Muscle layer of colon (tissue), 2 donors: ENCODE data around the gene ZC3H8.
"Not testable (repeated sequence)": the region's sequence is repeated elsewhere in the genome, so short reads cannot be mapped to it uniquely, and the experiment has no call there.

ENCODE experiments used
- H3K27ac ChIP-seq: one replicate; pipeline ENCODE4 v1.7.0; 2013; ENCODE audit warnings: low read depth, mild to moderate bottlenecking, low read length, moderate library complexity
- H3K27me3 ChIP-seq, 2 donors: one replicate each; pipeline ENCODE4 v1.7.0; 2013; ENCODE audit warnings: low read length in 2 of 2, mild to moderate bottlenecking in 2 of 2; ENCODE audit not compliant: insufficient read depth in 2 of 2, control insufficient read depth in 1 of 2
- H3K36me3 ChIP-seq: one replicate; pipeline ENCODE4 v1.7.0; 2013; ENCODE audit warnings: mild to moderate bottlenecking, low read length; ENCODE audit not compliant: insufficient read depth
- H3K4me1 ChIP-seq: one replicate; pipeline ENCODE4 v1.7.0; 2013; ENCODE audit warnings: mild to moderate bottlenecking, low read length; ENCODE audit not compliant: insufficient read depth
- H3K4me3 ChIP-seq, 2 donors: one replicate each; pipeline ENCODE4 v1.7.0; 2013; ENCODE audit warnings: low read length in 2 of 2, low read depth in 1 of 2, mild to moderate bottlenecking in 1 of 2, moderate library complexity in 1 of 2
- H3K9ac ChIP-seq: one replicate; pipeline ENCODE4 v1.7.0; 2013; ENCODE audit warnings: low read length
- H3K9me3 ChIP-seq: one replicate; pipeline ENCODE4 v1.7.0; 2013; ENCODE audit warnings: mild to moderate bottlenecking, low read length
- donor health status: abdominal sarcoma.
- donor health status: Adenocarcinoma of cecum.

ZC3H8 gene

DNA sequence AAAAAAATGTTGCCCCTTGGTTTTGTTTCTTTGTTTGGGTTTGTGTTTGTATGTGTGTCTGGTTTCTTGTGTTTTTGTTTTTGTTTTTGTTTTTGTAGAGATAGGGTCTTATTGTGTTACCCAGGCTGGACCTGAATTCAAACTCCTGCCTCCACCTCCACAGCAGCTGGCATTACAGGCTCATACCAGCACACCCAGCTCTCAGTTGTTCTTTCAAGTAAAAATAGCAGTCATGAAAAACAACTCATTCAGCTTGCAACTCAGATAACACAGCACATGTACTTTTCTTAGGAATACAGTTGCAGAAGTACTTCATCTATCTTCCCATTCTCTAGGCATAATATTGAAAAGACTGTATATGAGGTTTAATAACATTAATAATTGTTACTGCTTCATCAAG, 37.0 kb downstream of the ZC3H8 start:
- no peak overlapping the region for H3K27ac ChIP-seq

DNA sequence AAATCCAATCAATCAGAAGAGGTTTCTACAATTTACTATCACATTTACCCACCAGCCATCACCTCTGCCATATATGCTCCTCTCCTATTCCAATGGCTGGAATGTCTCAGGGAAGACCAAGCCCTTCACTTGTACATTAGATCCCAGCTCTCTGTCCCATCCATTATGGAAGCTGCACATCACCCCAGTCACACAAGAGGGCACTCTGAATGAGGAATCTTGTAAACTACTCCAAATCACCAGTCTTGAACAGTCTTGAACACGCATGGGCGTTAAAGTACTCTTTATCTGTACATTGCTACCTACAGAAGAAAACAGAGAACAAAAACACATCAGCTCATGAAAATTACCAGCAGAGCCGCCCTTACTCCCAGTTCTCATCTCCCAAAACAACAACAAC, 38.7 kb downstream of the ZC3H8 start:
- Histone ChIP-seq H3K4me1 (no peaks in the 10 kb centered on the region), H3K27me3 (no peaks in the 10 kb centered on the region), H3K36me3 (peaks cover 7% of the 10 kb centered on the region), H3K4me3 (no peak overlapping the region), H3K9me3 (no peaks in the 10 kb centered on the region), H3K27ac (no peak overlapping the region), H3K9ac (no peak overlapping the region)

More for the DNA sequence above, 37.0 kb downstream of the ZC3H8 start:
- Histone ChIP-seq H3K27me3 (no peaks in the 10 kb centered on the region), H3K9me3 (no peaks in the 10 kb centered on the region), H3K36me3 (peaks cover 7% of the 10 kb centered on the region), H3K4me3 (no peak overlapping the region), H3K4me1 (no peaks in the 10 kb centered on the region), H3K9ac (no peak overlapping the region)

DNA sequence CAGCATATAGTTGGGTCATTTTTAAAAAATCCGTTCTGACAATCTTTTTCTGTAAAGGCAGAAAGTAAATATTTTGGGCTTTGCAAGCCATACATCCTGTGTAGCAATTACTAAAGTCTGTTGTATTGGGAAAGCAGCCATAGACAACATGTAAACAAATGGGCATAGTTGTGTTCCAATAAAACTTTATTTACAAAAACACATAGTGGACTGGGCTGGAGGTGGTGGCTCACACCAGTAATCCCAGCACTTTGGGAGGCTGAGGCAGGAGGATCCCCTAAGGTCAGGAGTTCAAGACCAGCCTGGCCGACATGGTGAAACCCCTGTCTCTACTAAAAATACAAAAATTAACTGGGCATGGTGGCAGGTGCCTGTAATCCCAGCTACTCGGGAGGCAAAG, 46.9 kb downstream of the ZC3H8 start:
- not testable (repeated sequence) for H3K9me3 ChIP-seq, H3K4me3 ChIP-seq, H3K9ac ChIP-seq, H3K36me3 ChIP-seq, H3K27me3 ChIP-seq, H3K4me1 ChIP-seq, H3K27ac ChIP-seq

GRCh38 chr2:112204411-112204810, 50.4 kb downstream of the ZC3H8 start:
- no peaks in the 10 kb centered on the region for H3K4me1 ChIP-seq
- no peak overlapping the region for H3K4me3 ChIP-seq
- H3K9me3 ChIP-seq, result no peaks in the 10 kb centered on the region
- no peaks in the 10 kb centered on the region for H3K27me3 ChIP-seq
- H3K36me3 ChIP-seq, result no peaks in the 10 kb centered on the region
- no peak overlapping the region for H3K27ac ChIP-seq
- H3K9ac ChIP-seq, result no peak overlapping the region

DNA sequence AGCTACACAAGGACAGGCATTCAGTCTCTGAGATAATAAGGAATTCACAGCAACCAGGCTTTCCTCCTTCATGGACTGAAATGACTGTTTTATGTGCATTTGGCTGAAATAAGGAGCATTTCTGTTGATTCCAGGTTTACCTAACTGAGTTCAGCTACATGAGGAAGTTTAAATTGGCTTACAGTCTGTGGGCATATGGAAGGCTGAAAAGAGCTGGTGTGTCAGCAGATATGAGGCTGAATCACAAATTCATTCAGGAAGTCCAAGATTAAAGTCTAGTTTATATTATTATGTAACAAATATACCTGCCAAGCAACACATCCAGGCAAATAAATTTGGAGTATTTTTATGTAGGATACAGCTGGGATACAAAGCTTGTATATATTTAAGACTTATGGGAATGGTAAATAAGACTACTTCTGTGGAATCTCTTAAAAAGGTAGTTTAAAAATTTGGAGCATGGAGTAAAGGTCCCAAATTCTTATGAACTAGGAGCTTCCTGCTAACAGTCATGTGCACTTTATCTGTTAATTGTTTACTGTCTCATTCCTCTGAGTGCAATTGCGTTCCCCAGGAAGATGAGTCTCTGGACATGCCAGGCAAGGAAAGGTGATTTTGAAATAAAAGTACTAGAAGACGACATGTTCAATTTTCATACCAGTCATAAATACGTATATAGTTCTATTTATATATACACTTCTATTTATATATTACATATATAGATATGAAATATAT, 53.0 kb downstream of the ZC3H8 start:
- Histone ChIP-seq H3K4me1 (no peaks in the 10 kb centered on the region), H3K27me3 (no peaks in the 10 kb centered on the region), H3K9ac (no peak overlapping the region), H3K9me3 (no peaks in the 10 kb centered on the region), H3K36me3 (no peaks in the 10 kb centered on the region), H3K27ac (no peak overlapping the region), H3K4me3 (no peak overlapping the region)

GRCh38 chr2:112199188-112199587, 55.7 kb downstream of the ZC3H8 start:
- Histone ChIP-seq H3K4me3 (no peak overlapping the region), H3K27me3 (no peaks in the 10 kb centered on the region), H3K9me3 (no peaks in the 10 kb centered on the region), H3K36me3 (no peaks in the 10 kb centered on the region), H3K4me1 (no peaks in the 10 kb centered on the region), H3K9ac (no peak overlapping the region), H3K27ac (no peak overlapping the region)

DNA sequence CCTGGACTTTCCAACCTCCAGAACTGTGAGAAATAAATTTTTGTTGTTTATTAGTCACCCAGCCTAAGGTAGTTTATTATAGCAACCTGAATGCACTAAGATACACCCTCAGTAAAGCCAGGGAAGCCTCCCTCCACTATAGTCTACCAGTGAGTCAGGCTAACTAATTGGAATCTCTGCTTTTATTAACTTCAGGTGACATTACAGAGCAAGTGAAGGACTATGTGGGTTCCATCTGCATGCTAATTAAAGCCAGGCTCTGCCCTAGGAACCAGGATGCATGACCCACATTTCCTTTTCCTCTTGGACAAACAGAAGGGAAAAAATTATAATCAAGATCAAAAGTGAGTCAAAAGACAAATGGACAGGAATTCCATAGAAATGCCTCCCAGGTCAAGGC, 56.1 kb downstream of the ZC3H8 start:
- Histone ChIP-seq H3K27me3 (no peaks in the 10 kb centered on the region), H3K9ac (no peak overlapping the region), H3K27ac (no peak overlapping the region), H3K4me1 (no peaks in the 10 kb centered on the region), H3K36me3 (no peaks in the 10 kb centered on the region), H3K4me3 (no peak overlapping the region), H3K9me3 (no peaks in the 10 kb centered on the region)

DNA sequence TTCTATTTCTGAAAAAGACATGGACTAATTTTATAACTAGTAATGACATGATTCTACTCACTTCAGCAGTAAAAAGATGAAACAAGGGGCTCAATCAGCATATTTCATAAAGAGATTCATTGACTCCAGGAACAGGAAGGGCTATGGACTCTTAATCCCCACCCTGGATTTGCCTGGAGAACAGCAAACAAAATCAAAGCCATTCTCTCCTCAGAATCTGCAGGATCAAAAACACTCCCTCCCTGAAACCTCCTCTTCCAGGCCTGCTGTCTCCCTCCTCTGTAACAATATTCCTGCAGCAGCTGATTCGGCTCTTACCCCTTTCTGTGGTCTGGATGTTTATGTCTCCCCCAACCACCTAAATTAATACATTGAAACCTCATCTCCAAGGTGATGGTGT, 57.0 kb downstream of the ZC3H8 start:
- H3K4me3 ChIP-seq, result no peak overlapping the region
- no peaks in the 10 kb centered on the region for H3K9me3 ChIP-seq
- H3K27me3 ChIP-seq, result no peaks in the 10 kb centered on the region
- H3K36me3 ChIP-seq, result no peaks in the 10 kb centered on the region
- H3K4me1 ChIP-seq, result no peaks in the 10 kb centered on the region
- H3K9ac ChIP-seq, result no peak overlapping the region
- H3K27ac ChIP-seq, result no peak overlapping the region

GRCh38 chr2:112195950-112196349, 58.9 kb downstream of the ZC3H8 start:
- H3K9ac ChIP-seq, result no peak overlapping the region
- no peaks in the 10 kb centered on the region for H3K9me3 ChIP-seq
- no peaks in the 10 kb centered on the region for H3K27me3 ChIP-seq
- H3K4me1 ChIP-seq, result no peaks in the 10 kb centered on the region
- H3K4me3 ChIP-seq, result no peak overlapping the region
- H3K27ac ChIP-seq, result no peak overlapping the region
- H3K36me3 ChIP-seq, result no peaks in the 10 kb centered on the region

- H3K27ac ChIP-seq, result no peak overlapping the region
- no peaks in the 10 kb centered on the region for H3K9me3 ChIP-seq
- no peak overlapping the region for H3K9ac ChIP-seq
- H3K4me1 ChIP-seq, result no peaks in the 10 kb centered on the region
- H3K27me3 ChIP-seq, result no peaks in the 10 kb centered on the region
- no peak overlapping the region for H3K4me3 ChIP-seq
- H3K36me3 ChIP-seq, result no peaks in the 10 kb centered on the region
Observed at GRCh38 chr2:112195167-112195766, 59.6 kb downstream of the ZC3H8 start.

DNA sequence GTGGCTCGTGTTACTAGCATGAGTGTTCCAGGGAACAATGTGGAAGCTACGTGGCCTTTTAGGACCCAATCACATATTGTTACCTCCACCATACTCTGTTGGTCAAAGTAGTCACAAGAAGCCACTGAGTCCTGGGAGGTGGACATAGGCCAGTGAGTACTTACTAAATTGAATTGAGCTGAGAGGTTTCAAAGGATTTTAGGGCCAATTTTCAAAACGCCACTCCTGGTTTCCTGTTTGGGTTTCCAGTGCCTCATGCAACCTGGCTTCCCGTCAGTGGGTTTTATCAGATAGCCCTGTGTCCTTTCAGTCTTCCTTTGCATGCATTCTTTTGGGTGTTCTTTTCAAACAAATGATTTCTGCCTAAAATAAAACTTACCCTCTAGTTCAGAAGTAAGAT, 60.4 kb downstream of the ZC3H8 start:
- H3K27ac ChIP-seq, result no peak overlapping the region
- no peaks in the 10 kb centered on the region for H3K9me3 ChIP-seq
- H3K9ac ChIP-seq, result no peak overlapping the region
- no peaks in the 10 kb centered on the region for H3K36me3 ChIP-seq
- H3K4me1 ChIP-seq, result no peaks in the 10 kb centered on the region
- no peak overlapping the region for H3K4me3 ChIP-seq
- no peaks in the 10 kb centered on the region for H3K27me3 ChIP-seq

DNA sequence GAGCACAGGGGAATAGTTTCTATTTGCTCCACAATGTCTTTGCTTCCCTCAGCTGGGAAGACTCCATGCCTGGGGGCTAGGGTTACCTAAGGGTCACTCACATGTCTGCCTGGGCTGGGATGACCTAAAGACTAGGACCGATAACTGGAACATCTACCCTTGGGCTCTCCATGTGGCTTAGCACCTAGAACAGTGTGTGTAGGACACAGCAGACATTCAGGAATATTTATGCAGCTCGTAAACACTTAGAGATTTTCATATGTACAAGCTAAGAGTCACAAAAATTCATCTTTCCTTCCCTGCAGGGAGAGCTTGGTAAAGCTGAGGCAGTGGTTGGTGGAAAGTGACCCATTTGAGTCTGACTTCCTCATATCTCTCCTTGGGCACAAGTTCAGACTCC, 60.8 kb downstream of the ZC3H8 start:
- Histone ChIP-seq H3K9me3 (no peaks in the 10 kb centered on the region), H3K4me1 (no peaks in the 10 kb centered on the region), H3K27me3 (no peaks in the 10 kb centered on the region), H3K27ac (no peak overlapping the region), H3K9ac (no peak overlapping the region), H3K4me3 (no peak overlapping the region), H3K36me3 (no peaks in the 10 kb centered on the region)
